Inferior parietal cortex (tissue), 1 donor: ENCODE measurements around the gene ANO7.
A peak's percentile ranks its signal among the peaks of the same experiment; 100 is the strongest.

ENCODE experiments used
- DNase-seq: peaks from one replicate; pipeline ENCODE4 v3.0.0-alpha.2; 2016; ENCODE audit errors: extremely low spot score

Gene ANO7

GRCh38 chr2:241188361-241189092, at the start of gene ANO7:
TSS of gene ANO7 (plus strand) at chr2:241188677. CDS start at chr2:241190064, 1,387 bp downstream.
- DNase-seq: no peak

- DNase-seq: no peak
Observed at GRCh38 chr2:241139531-241140444, 48.7 kb upstream of the ANO7 start.

GRCh38 chr2:241140445-241140840, 48.0 kb upstream of the ANO7 start:
- DNase-seq: no peak

GRCh38 chr2:241141214-241141770, 47.2 kb upstream of the ANO7 start:
- no peak for DNase-seq

- DNase-seq: no peak
Observed at GRCh38 chr2:241142063-241142462, 46.4 kb upstream of the ANO7 start.

- no peak for DNase-seq
Observed at GRCh38 chr2:241142593-241142992, 45.9 kb upstream of the ANO7 start.

- DNase-seq: no peak
Observed at GRCh38 chr2:241146286-241146685, 42.2 kb upstream of the ANO7 start.

GRCh38 chr2:241147336-241147735, 41.1 kb upstream of the ANO7 start:
- DNase-seq: no peak

- no peak for DNase-seq
Observed at GRCh38 chr2:241148239-241148638, 40.2 kb upstream of the ANO7 start.

- peak; percentile 96 for DNase-seq
Observed at GRCh38 chr2:241148891-241149674, 39.4 kb upstream of the ANO7 start, which contains the start of gene PASK. TSS of gene PASK (minus strand) at chr2:241149472. CDS start at chr2:241143032, 6,440 bp downstream.

GRCh38 chr2:241149675-241149924, 38.9 kb upstream of the ANO7 start:
- no peak for DNase-seq

- DNase-seq: peak; percentile 92
Observed at GRCh38 chr2:241149925-241150659, 38.4 kb upstream of the ANO7 start, which contains the start of gene PPP1R7. TSS of gene PPP1R7 (plus strand) at chr2:241150467. CDS start at chr2:241150496, 29 bp downstream.

GRCh38 chr2:241150660-241151530, 37.6 kb upstream of the ANO7 start:
- no peak for DNase-seq

GRCh38 chr2:241151934-241152660, 36.4 kb upstream of the ANO7 start:
- DNase-seq: no peak

- no peak for DNase-seq
Observed at GRCh38 chr2:241153616-241154015, 34.9 kb upstream of the ANO7 start.

- peak; percentile 48 for DNase-seq
Observed at GRCh38 chr2:241154915-241155314, 33.6 kb upstream of the ANO7 start.

- DNase-seq: no peak
Observed at GRCh38 chr2:241155936-241156335, 32.5 kb upstream of the ANO7 start.

- DNase-seq: peak; percentile 47
Observed at GRCh38 chr2:241156971-241157441, 31.5 kb upstream of the ANO7 start.

- no peak for DNase-seq
Observed at GRCh38 chr2:241157841-241158545, 30.5 kb upstream of the ANO7 start.
